Activated T-cell treated with anti-CD3 and anti-CD28 coated beads, Interleukin-2, amount 50 U/mL, for 4 hours (primary cell): Measurements from ENCODE around the gene NDUFA13. TPM values are rescaled to one million over a fixed set of nuclear protein-coding genes. Genes with fewer than 3 reads are reported as not detected.

Experiments
- ATAC-seq, 2 donors: fragments of 200-7000 bp; cut with Tn5 transposase; one replicate each; pipeline ENCODE4 v1.10.0; 2021
- DNase-seq: peaks from one replicate; pipeline ENCODE4 v3.0.0-alpha.2; 2020
- H3K27me3 Mint-ChIP-seq: one replicate; pipeline ENCODE4 v1.8.0; 2021; ENCODE audit warnings: low read depth, mixed read lengths
- H3K36me3 Mint-ChIP-seq: one replicate; pipeline ENCODE4 v1.8.0; 2022; ENCODE audit warnings: mixed read lengths; ENCODE audit not compliant: insufficient read depth
- H3K4me1 Mint-ChIP-seq: one replicate; pipeline ENCODE4 v1.8.0; 2021; ENCODE audit warnings: low read depth, mixed read lengths
- H3K4me3 Mint-ChIP-seq: one replicate; pipeline ENCODE4 v1.8.0; 2021; ENCODE audit warnings: mild to moderate bottlenecking, moderate library complexity, mixed read lengths
- H3K9me3 Mint-ChIP-seq: one replicate; pipeline ENCODE4 v1.8.0; 2021; ENCODE audit warnings: mixed read lengths
- total RNA-seq, 3 donors: library from RNA; stranded (reverse); gene quantifications; one replicate each; pipeline ENCODE4 v1.2.1, GENCODE V29; 2021

Gene NDUFA13
- total RNA-seq, 3 donors from 2014 or later: 431 to 445 (median 436) TPM

DNA sequence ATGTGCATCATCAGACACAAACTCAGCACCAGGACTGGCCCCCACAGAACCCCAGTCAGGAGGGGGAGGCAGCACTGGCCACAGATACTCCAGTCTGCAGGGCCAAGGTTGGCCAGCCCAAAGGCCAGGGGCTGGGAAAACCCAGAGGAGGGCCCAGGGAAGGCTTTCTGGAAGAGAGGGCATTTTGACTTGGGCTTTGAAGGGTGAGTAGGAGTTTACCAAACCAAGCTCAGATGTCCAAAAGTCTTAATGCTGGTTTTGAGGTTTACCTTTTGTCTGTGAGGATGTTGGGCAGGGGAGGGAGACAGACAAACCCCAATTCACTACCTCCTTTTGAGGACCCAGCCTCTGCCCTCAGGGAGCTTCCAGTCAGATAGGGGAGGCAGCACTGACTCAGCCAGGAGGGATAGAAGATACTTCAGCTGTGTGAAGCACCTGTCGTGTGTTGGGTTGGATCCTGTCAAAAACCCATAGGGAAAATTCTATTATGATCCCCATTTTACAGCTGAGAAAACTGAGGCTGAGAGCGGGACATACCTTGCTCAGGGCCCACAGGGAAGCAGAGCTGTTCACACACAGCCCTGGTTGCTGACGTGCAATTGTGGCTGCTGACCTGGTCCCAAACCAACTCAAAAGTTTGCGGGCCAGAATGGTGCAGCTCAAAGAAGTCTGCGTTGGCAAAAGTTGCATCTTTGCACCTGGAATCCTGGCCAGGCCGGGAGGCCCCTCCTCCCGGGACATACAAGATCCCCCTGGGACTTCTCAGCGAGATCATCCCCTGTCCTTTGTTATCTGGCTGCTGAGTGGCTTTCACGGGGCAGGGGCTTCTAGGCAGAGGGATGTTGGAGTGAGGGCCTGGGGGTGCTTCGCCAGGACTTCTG, 35.2 kb downstream of the NDUFA13 start:
- H3K4me1 Mint-ChIP-seq: peaks cover 2% of the 10 kb centered on the region
- H3K4me3 Mint-ChIP-seq: no peak overlapping the region
- no peaks in the 10 kb centered on the region for H3K9me3 Mint-ChIP-seq
- no peak for DNase-seq
- H3K27me3 Mint-ChIP-seq: no peaks in the 10 kb centered on the region
- no peaks in the 10 kb centered on the region for H3K36me3 Mint-ChIP-seq
- ATAC-seq: no peak

DNA sequence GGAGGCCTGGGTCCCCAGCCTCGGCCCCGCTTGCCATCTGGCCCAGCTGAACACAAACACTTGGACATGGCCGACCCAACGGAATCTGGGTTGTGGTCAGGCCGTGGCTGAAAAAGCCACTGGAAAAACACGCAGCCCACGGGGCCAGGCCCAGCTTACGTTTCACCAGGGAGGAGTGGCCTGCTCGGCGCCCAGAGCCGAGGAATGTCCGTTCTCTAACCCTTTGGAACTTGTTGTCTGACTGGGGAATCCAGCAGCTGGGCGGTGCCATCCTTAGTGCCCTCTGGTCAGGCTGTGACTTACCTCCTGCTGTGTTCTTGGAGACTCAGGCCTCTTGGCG, 35.8 kb downstream of the NDUFA13 start:
- H3K4me3 Mint-ChIP-seq: no peak overlapping the region
- H3K9me3 Mint-ChIP-seq: no peaks in the 10 kb centered on the region
- H3K4me1 Mint-ChIP-seq: peaks cover 2% of the 10 kb centered on the region
- DNase-seq (no peak), ATAC-seq (no peak)
- no peaks in the 10 kb centered on the region for H3K36me3 Mint-ChIP-seq
- H3K27me3 Mint-ChIP-seq: no peaks in the 10 kb centered on the region

DNA sequence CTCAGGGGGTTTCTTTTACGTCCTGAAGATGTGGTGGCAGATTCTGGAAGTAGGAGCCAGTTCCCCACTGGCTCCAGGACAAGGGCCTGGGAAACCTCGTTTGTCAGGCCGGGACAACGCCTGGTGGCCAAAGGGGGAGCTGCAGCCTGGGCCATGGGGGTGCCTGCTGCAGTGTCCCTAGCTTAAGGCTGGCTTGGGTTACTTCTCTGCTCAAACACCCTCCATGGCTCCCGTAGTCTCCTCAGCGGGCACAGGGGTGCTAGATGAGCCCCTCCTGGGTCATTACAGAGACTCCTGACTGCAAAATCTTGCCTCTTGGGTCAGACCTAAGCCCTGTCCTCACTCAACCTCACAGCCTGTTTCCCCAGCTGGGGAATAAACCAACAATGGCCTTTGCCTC, 36.8 kb downstream of the NDUFA13 start:
- Mint-ChIP-seq H3K27me3 (no peaks in the 10 kb centered on the region), H3K36me3 (no peaks in the 10 kb centered on the region), H3K4me1 (peaks cover 2% of the 10 kb centered on the region), H3K4me3 (no peak overlapping the region), H3K9me3 (no peaks in the 10 kb centered on the region)
- ATAC-seq (peak in 1 of 2 donors; percentile 44), DNase-seq (no peak)

DNA sequence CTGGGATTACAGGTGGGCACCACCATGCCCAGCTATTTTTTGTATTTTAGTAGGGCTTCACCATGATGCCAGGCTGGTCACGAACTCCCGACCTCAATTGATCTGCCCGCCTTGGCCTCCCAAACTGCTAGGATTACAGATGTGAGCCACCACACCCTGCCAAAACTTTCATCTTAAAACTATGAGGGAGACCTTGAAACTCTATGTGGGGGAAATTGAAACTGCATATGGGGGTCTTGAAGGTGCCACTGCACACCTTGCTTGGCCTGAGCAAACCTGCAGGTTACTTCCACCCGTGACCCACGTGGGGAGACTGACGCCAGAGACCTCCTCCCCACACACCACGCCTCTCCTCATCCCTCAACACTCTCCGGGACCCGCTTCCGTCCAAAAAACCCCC, 37.6 kb downstream of the NDUFA13 start:
- no peaks in the 10 kb centered on the region for H3K36me3 Mint-ChIP-seq
- H3K4me3 Mint-ChIP-seq: no peak overlapping the region
- H3K9me3 Mint-ChIP-seq: no peaks in the 10 kb centered on the region
- no peak for ATAC-seq
- DNase-seq: no peak
- no peaks in the 10 kb centered on the region for H3K27me3 Mint-ChIP-seq
- H3K4me1 Mint-ChIP-seq: peaks cover 2% of the 10 kb centered on the region

DNA sequence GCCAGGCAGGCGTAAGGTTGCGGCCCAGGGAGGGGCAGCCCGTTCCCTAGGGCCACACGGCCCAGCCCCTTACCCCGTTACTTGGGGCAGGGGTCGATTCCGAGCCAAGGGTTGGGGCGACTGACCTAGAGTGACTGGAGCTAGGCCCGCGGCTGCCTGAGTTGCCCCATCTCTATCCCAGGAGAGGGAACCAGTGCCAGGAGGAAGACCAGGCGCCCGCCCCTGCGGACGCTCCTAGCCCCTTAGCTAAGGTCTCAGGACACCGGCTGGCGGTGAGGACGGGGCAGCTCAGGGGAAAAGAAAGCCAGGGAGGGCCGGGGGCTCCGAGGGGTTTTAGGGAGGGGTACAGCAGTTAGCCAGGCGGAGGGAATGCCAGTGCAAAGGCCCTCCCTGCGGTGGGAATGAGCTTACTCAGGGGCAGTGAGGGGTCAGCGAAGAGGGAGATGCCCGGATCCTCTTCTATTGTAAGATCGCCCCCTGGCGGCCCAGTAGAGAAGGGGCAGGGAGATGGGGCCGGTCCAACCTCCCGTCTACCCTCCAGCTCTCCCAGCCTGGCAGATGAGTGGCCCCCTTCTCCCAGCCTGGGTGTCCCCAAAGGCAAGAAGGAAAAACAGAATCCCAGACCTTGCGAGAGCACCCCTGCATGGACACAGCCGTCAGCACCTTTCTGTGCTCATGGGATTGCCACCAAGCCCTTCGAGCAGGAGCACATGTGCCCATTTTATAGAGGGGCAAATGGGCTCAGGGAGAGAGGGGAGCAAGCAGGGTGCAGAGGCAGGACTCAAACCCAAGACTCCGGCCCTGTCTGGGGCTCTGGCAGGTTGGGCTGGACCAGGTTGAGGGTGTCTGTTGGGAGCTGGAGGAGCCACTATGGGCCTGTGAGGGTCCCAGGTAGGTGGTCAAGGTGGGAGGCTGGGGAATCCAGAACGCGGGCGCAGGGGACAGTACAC, 38.3 kb downstream of the NDUFA13 start:
- Mint-ChIP-seq H3K9me3 (no peaks in the 10 kb centered on the region), H3K36me3 (peaks cover 2% of the 10 kb centered on the region), H3K4me3 (no peak overlapping the region), H3K4me1 (peaks cover 6% of the 10 kb centered on the region), H3K27me3 (no peaks in the 10 kb centered on the region)
- peak; percentile 76 for ATAC-seq
- peak; percentile 59 for DNase-seq

DNA sequence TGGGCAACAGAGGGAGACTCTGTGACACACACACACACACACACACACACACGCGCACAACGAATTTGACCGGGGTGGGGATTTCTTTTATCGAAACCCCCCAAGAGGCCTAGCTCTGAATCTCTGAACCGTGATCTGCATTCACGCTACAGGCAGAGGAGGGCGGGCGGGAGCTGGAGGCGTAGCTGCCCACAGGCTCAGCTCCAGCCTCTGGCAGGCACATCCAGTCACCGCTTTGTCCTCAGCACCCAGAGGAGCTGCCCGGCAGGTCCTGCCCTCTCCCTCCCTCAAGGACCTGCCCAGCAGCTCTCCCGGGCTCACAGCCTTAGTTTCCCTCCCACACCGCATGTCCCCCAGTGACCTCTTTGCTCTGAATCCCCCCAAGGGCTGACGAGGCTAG, 42.0 kb downstream of the NDUFA13 start:
- H3K4me1 Mint-ChIP-seq: peaks cover 15% of the 10 kb centered on the region
- no peak overlapping the region for H3K4me3 Mint-ChIP-seq
- DNase-seq: no peak
- no peaks in the 10 kb centered on the region for H3K27me3 Mint-ChIP-seq
- ATAC-seq: no peak
- no peaks in the 10 kb centered on the region for H3K9me3 Mint-ChIP-seq
- peaks cover 6% of the 10 kb centered on the region for H3K36me3 Mint-ChIP-seq

DNA sequence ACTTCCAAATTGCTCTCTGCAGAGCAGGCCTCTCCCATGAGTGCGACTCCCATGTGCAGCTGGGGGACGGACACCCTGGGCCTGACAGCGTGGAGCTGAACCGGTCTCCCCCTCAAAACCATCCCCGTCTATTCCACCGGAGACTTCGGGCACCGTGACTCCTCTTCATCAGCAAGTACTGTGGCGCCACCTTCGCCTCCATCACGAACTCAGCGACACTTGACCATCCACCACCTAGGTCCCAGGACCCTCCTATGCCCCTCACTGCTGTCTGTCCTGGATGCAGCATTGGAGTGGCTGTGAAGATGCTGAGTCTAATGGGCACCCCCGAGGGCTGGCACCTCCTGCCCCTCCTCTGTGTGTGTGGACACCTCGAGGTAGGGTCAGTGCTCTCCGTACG, 42.6 kb downstream of the NDUFA13 start:
- H3K4me1 Mint-ChIP-seq: peaks cover 16% of the 10 kb centered on the region
- no peak overlapping the region for H3K4me3 Mint-ChIP-seq
- H3K27me3 Mint-ChIP-seq: no peaks in the 10 kb centered on the region
- ATAC-seq: no peak
- H3K9me3 Mint-ChIP-seq: no peaks in the 10 kb centered on the region
- no peak for DNase-seq
- peaks cover 6% of the 10 kb centered on the region for H3K36me3 Mint-ChIP-seq

DNA sequence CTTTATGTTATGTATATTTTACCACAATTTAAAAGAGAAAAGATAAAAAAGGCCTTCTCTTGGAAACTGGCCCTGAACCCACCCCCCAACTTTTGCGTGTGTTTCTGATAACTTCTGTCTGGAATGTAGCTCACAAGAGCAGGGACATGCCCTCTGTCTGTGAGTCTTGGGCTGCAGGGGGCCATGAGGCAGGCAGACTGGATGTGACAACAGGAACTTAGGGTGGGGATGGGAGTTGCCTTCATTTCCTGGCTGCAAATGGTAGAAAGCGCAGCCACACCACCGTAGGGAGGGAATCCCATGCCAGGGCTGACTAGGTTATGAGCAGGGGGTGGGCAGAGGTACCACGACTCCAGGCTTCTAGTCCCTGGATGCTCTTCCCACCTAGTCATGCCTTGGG, 43.9 kb downstream of the NDUFA13 start:
- Mint-ChIP-seq H3K27me3 (no peaks in the 10 kb centered on the region), H3K36me3 (peaks cover 10% of the 10 kb centered on the region), H3K4me3 (no peak overlapping the region), H3K9me3 (no peaks in the 10 kb centered on the region), H3K4me1 (peaks cover 15% of the 10 kb centered on the region)
- no peak for ATAC-seq
- no peak for DNase-seq

DNA sequence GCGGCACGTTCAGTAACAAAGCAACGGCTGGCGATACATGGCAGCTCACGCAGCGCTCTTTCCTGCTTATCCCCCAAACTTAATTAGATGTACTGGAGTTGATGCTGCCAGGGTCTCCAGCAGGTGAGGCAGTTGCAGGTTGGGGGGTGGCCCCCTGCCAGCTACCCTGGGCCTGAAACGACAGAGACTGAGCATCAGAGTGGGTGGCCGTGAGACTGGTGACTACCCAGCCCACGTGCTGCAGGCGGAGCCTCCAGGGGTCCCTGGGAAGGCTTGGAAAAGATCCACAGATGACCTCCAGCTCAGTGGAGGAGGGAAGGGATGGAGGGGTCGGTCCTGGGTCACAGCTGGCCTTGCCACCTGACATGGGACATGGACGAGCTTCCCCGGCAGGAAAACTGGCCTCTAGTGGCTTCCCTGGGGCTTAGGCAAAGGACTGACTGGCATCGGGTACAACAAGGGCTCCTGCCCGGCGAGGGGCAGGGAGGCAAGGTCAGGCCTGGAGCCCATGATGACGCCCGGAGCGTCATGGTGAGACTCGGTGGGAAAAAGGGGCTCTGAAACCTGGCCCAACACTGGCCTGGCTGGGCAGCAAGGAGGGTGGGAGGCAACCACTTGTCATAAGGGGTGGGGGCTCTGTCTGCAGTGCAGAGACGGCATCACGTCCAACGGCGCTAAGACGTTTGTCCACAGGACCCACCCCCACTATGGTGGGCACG, 46.1 kb downstream of the NDUFA13 start:
- H3K4me1 Mint-ChIP-seq: peaks cover 15% of the 10 kb centered on the region
- no peak overlapping the region for H3K4me3 Mint-ChIP-seq
- H3K9me3 Mint-ChIP-seq: no peaks in the 10 kb centered on the region
- H3K27me3 Mint-ChIP-seq: no peaks in the 10 kb centered on the region
- no peak for DNase-seq
- no peak for ATAC-seq
- peaks cover 15% of the 10 kb centered on the region for H3K36me3 Mint-ChIP-seq

DNA sequence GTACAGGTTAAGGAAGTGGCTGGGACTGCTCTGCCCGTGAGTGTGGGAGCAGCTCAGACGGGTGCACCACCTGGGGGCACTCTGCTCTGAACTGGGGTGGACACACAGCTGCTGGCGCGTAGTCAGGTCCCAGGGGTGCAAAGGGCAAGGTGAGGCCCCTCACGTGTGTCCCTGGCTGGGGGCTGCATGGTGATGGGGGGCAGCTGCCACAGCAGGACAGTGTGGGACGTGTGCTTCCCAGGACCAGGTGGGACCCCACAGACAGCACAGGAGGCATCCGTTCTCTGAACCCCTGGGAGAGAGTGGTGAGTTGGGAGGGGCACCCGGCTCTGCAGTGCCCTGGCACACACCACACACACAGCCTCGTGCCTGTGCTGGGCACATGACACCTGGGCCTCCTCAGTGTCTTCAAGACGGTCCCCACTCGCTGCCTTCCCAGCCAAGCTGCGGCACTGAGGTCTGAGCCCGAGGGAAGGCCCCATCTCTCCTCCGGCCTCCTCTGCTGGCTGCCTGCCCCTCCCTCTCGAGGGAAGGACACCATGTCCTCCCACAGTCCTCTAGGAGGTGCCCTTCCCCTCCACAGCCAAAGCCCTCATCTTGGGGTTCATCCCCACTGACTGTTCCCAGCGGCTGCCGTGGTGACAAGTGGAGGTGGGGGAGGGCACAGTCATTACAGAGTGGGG, 46.8 kb downstream of the NDUFA13 start:
- no peaks in the 10 kb centered on the region for H3K27me3 Mint-ChIP-seq
- ATAC-seq: peak; percentile 60 to 65

DNA sequence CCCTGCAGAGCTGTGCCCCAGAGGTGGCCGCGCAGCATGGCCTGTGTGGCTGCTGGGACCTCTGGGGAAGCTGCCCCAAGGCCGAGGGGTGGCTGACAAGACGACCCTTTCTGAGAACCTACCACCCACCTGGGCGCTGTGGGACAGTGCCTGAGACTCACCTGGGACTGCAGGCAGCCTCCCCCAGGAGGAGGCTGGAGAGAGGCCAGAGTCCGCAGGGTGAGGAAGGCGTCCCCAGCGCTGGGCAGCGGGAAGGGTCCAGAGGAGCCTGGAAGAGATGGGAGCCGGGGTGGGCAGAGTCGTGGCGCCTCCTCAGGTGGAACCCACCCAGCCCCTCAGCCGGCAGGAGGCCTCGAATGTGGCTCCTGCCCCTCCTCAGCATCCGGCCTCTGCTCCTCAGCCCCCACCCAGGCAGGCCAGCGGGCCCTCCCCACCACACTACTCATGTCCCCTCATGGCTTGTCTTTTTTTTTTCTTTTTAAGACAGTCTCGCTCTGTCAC, 47.4 kb downstream of the NDUFA13 start:
- peaks cover 17% of the 10 kb centered on the region for H3K36me3 Mint-ChIP-seq
- no peak for ATAC-seq
- no peak overlapping the region for H3K4me3 Mint-ChIP-seq
- DNase-seq: no peak
- H3K9me3 Mint-ChIP-seq: no peaks in the 10 kb centered on the region
- H3K27me3 Mint-ChIP-seq: no peaks in the 10 kb centered on the region
- H3K4me1 Mint-ChIP-seq: peaks cover 15% of the 10 kb centered on the region

More for the DNA sequence above, 46.8 kb downstream of the NDUFA13 start:
- Mint-ChIP-seq H3K9me3 (no peaks in the 10 kb centered on the region), H3K4me1 (peaks cover 15% of the 10 kb centered on the region), H3K4me3 (no peak overlapping the region), H3K36me3 (peaks cover 17% of the 10 kb centered on the region)
- DNase-seq: peak; percentile 35

DNA sequence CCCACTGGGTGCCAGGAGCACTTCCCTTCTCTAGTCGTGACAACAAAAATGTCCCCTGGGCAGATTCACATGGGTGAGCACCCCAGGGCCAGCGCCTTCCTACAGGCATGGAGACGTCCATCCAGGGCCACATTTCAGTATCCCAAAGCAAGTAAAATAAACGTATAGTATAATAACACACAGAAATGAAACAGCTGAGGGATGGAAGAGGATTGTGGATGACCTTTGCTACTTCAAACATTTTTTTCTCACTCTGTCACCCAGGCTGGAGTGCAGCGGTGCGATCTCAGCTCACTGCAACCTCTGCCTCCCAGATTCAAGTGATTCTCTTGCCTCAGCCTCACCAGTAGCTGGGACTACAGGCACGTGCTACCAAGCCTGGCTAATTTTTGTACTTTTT, 50.3 kb downstream of the NDUFA13 start:
- H3K27me3 Mint-ChIP-seq: no peaks in the 10 kb centered on the region
- peaks cover 26% of the 10 kb centered on the region for H3K36me3 Mint-ChIP-seq
- ATAC-seq: no peak
- H3K4me1 Mint-ChIP-seq: peaks cover 2% of the 10 kb centered on the region
- H3K4me3 Mint-ChIP-seq: no peak overlapping the region
- H3K9me3 Mint-ChIP-seq: no peaks in the 10 kb centered on the region
- no peak for DNase-seq

DNA sequence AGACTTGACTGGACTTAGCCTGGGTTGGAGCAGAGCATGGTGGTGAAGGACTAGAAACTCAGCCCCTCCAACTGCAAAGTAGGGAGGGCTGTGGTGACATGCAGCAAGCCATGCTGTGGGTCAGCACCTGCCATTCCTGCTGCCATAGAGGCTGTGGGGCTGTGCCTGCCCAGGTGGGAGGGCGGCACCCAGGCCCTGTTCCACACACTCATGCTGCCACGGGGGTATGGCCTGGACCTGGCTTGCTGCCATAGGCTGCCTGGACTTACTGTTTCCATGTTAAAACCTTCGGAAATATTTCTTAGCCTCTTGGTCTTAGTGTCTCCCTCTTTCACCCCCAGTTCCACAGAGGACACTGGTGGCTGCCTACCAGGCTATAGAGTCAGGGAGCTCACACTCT, 51.4 kb downstream of the NDUFA13 start:
- no peak for ATAC-seq
- Mint-ChIP-seq H3K9me3 (no peaks in the 10 kb centered on the region), H3K4me1 (peaks cover 2% of the 10 kb centered on the region), H3K36me3 (peaks cover 22% of the 10 kb centered on the region), H3K27me3 (no peaks in the 10 kb centered on the region), H3K4me3 (no peak overlapping the region)
- no peak for DNase-seq
